Neural progenitor cell (in vitro differentiated cells): ENCODE data around the gene CCDC141.

Experiments
- EZH2phosphoT487 ChIP-seq: fragments of 200-600 bp; sonication (generic); IDR thresholded peaks from 2 replicates; pipeline ENCODE4 v1.6.1; 2017; ENCODE audit warnings: antibody characterized with exemption
- TF ChIP-seq, protein P1 (sequence below): fragments of 200-600 bp; sonication (generic); IDR thresholded peaks from 2 replicates; pipeline ENCODE4 v1.5.1; 2017; ENCODE audit warnings: antibody characterized with exemption, mild to moderate bottlenecking

DNA sequence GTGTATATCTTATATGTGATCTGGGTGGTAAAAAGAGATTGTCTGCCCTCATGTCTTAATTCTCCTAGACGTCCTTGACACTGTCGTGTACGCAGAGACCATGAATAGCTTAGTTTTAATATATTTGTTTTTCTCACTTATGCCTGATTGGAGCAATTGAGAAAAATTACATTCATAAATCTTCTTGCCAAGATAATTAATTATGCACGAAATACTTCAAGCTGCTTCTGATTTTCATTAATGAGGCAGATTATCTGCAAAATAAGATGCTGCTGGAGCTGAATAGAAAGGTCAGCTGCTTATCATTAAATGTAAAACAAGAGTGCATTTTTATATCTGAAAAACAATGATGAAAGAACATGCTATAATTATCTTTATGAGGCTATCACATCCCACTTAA is 95.9 kb downstream of the CCDC141 start:
- TF ChIP-seq, protein P1, sequence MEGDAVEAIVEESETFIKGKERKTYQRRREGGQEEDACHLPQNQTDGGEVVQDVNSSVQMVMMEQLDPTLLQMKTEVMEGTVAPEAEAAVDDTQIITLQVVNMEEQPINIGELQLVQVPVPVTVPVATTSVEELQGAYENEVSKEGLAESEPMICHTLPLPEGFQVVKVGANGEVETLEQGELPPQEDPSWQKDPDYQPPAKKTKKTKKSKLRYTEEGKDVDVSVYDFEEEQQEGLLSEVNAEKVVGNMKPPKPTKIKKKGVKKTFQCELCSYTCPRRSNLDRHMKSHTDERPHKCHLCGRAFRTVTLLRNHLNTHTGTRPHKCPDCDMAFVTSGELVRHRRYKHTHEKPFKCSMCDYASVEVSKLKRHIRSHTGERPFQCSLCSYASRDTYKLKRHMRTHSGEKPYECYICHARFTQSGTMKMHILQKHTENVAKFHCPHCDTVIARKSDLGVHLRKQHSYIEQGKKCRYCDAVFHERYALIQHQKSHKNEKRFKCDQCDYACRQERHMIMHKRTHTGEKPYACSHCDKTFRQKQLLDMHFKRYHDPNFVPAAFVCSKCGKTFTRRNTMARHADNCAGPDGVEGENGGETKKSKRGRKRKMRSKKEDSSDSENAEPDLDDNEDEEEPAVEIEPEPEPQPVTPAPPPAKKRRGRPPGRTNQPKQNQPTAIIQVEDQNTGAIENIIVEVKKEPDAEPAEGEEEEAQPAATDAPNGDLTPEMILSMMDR: no peak
- no peak for TF ChIP-seq EZH2phosphoT487
